CD4-positive, alpha-beta T cell (primary cell): ENCODE data around the gene PLXDC2. TPM values are rescaled to one million over a fixed set of nuclear protein-coding genes. Genes with fewer than 3 reads are reported as not detected.

Source experiments
- ATAC-seq: fragments of 200-7000 bp; cut with Tn5 transposase; one replicate; pipeline ENCODE4 v1.10.0; 2022; ENCODE audit warnings: mild to moderate bottlenecking; ENCODE audit not compliant: poor library complexity
- CTCF ChIA-PET: fragments of 350-600 bp; sonication (Branson Sonifier 250); formaldehyde crosslinking; loops from one replicate; lab custom pipeline; 2021; ENCODE audit warnings: antibody characterized with exemption, inconsistent platforms; lab: Charles Lee
- POLR2A ChIA-PET: fragments of 350-600 bp; sonication (Branson Sonifier 250); formaldehyde crosslinking; loops from one replicate; lab custom pipeline; 2021; ENCODE audit warnings: antibody characterized with exemption, inconsistent platforms; lab: Charles Lee
- DNase-seq, 14 experiments: peaks; one replicate each; pipeline ENCODE4 v3.0.0-alpha.2; 2013 to 2020; ENCODE audit warnings: mixed read lengths in 2 of 14
- H3K27ac ChIP-seq, 2 donors: one replicate each; pipeline versions ENCODE4 v1.5.1 to v1.7.0; 2013; ENCODE audit warnings: low read length in 2 of 2, low read depth in 1 of 2, mild to moderate bottlenecking in 1 of 2
- H3K27me3 ChIP-seq, 2 experiments: 1 replicate in 1 of 2; 2 replicates in 1 of 2; pipeline versions ENCODE4 v1.6.1 to v1.7.0; 2013; ENCODE audit warnings: low read length in 2 of 2, control low read depth in 1 of 2, mild to moderate bottlenecking in 1 of 2, moderate library complexity in 1 of 2; ENCODE audit not compliant: insufficient read depth in 2 of 2, control insufficient read depth in 1 of 2
- H3K36me3 ChIP-seq: one replicate; pipeline ENCODE4 v1.6.1; 2013; ENCODE audit warnings: low read length, control low read depth; ENCODE audit not compliant: insufficient read depth
- H3K4me1 ChIP-seq: one replicate; pipeline ENCODE4 v1.6.1; 2013; ENCODE audit warnings: low read length, control low read depth; ENCODE audit not compliant: insufficient read depth
- H3K4me3 ChIP-seq: one replicate; pipeline ENCODE4 v1.5.1; 2013; ENCODE audit warnings: mild to moderate bottlenecking, low read length, moderate library complexity
- H3K9me3 ChIP-seq, 2 experiments: 1 replicate in 1 of 2; 2 replicates in 1 of 2; pipeline versions ENCODE4 v1.6.1 to v1.7.0; 2013; ENCODE audit warnings: low read length in 2 of 2, mild to moderate bottlenecking in 2 of 2, control low read depth in 1 of 2, moderate library complexity in 1 of 2; ENCODE audit not compliant: control insufficient read depth in 1 of 2, insufficient read depth in 1 of 2
- H3K27ac Mint-ChIP-seq: one replicate; pipeline ENCODE4 v1.8.0; 2020; ENCODE audit warnings: mixed read lengths
- H3K27me3 Mint-ChIP-seq: one replicate; pipeline ENCODE4 v1.8.0; 2021; ENCODE audit warnings: mixed read lengths
- H3K36me3 Mint-ChIP-seq: one replicate; pipeline ENCODE4 v1.8.0; 2021; ENCODE audit warnings: low read depth, mixed read lengths
- H3K4me1 Mint-ChIP-seq: one replicate; pipeline ENCODE4 v1.8.0; 2021; ENCODE audit warnings: low read depth, mixed read lengths
- H3K4me3 Mint-ChIP-seq: one replicate; pipeline ENCODE4 v1.8.0; 2020; ENCODE audit warnings: mild to moderate bottlenecking, mixed read lengths
- H3K9me3 Mint-ChIP-seq: one replicate; pipeline ENCODE4 v1.8.0; 2020; ENCODE audit warnings: mixed read lengths
- CTCF ChIP-seq: fragments of 200-600 bp; IDR thresholded peaks from one replicate; pipeline ENCODE4 v1.8.0; 2022; ENCODE audit warnings: antibody characterized with exemption, mild to moderate bottlenecking
- intact Hi-C, 2 experiments: fragments of 100-400 bp; cut with DNase I in 1 of 2; cut with micrococcal nuclease in 1 of 2; formaldehyde crosslinking; loops; one replicate each; pipeline versions ENCODE4 v1.15.1 to v1.9.0; 2023 to 2025; cut with DNase I, micrococcal nuclease
- total RNA-seq, 174 experiments: library from RNA in 2 of 174; stranded (reverse) in 2 of 174; gene quantifications; one replicate each; pipeline ENCODE4 v1.2.3 and lab custom pipeline; 2021 to 2026

The PLXDC2 gene
- total RNA-seq, 2 experiments from 2014 or later, result 0.41 to 0.61 TPM

DNA sequence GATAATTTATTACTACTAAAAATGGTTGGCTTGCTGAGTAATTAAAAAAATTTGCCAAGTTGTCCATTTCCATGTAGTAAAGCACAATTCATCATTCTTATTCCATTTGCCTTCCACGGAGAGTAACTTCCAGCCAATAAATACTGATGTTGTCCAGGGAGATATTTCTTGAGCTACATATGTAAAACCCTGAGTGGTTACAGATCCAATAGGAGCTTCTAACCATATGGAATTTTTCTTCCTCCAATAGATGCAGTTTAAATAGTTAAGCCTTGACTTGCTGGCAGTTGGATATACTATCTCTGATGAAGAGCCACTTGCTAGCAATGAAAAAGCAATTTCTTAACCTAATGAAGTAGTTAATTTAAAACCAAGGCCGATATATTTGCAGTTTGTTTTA is 271.1 kb downstream of the PLXDC2 start:
- ATAC-seq, result no peak
- peaks cover 3% of the 10 kb centered on the region for H3K9me3 Mint-ChIP-seq
- DNase-seq, result no peak
- TF ChIP-seq CTCF, result no peak
- no peaks in the 10 kb centered on the region for H3K27me3 Mint-ChIP-seq
- no peaks in the 10 kb centered on the region for H3K36me3 Mint-ChIP-seq
- no peaks in the 10 kb centered on the region for H3K36me3 ChIP-seq
- intact Hi-C loops, result no loop called here
- no peaks in the 10 kb centered on the region for H3K27me3 ChIP-seq
- H3K4me3 Mint-ChIP-seq, result no peak overlapping the region
- CTCF ChIA-PET, result no interaction called here
- peaks cover 0 to 3% of the 10 kb centered on the region in 2 experiments for H3K9me3 ChIP-seq
- no peak overlapping the region for H3K27ac ChIP-seq
- POLR2A ChIA-PET, result no interaction called here
- H3K27ac Mint-ChIP-seq, result no peak overlapping the region
- H3K4me1 Mint-ChIP-seq, result no peaks in the 10 kb centered on the region
- no peaks in the 10 kb centered on the region for H3K4me1 ChIP-seq
- no peak overlapping the region for H3K4me3 ChIP-seq

- TF ChIP-seq CTCF, result no peak
- intact Hi-C loops, result no loop called here
- Mint-ChIP-seq H3K9me3 (peaks cover 2% of the 10 kb centered on the region), H3K27ac (no peak overlapping the region), H3K27me3 (no peaks in the 10 kb centered on the region), H3K36me3 (no peaks in the 10 kb centered on the region), H3K4me1 (no peaks in the 10 kb centered on the region), H3K4me3 (no peak overlapping the region)
- no peak for DNase-seq
- H3K4me1 ChIP-seq, result no peaks in the 10 kb centered on the region
- CTCF ChIA-PET, result no interaction called here
- POLR2A ChIA-PET, result no interaction called here
- H3K4me3 ChIP-seq, result no peak overlapping the region
- ATAC-seq, result no peak
- H3K9me3 ChIP-seq, result peaks cover 0 to under 1% of the 10 kb centered on the region in 2 experiments
- H3K27me3 ChIP-seq, result no peaks in the 10 kb centered on the region
- H3K27ac ChIP-seq, result no peak overlapping the region
- no peaks in the 10 kb centered on the region for H3K36me3 ChIP-seq
Observed at GRCh38 chr10:20088061-20088701, 271.9 kb downstream of the PLXDC2 start.

DNA sequence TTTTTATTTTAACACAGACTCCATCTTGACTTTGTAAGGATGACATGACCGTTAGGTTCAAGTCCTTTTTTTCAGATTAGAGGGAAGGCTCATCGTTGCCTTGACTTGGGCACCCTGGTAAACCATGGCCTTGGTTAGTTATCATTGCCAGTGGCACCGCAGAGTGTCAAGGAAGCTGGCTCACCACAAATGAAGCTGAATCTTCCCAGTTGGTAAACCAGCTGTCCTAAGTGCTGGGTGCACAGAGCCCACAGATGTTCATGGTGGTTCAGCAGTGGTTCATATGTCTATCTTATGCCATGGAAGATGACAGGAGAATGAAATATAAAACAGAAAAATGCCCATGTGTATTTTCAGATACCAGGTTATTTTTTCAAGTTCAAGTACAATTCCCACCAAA is 273.6 kb downstream of the PLXDC2 start:
- Histone ChIP-seq H3K9me3 (no peaks in the 10 kb centered on the region), H3K27ac (no peak overlapping the region), H3K4me3 (no peak overlapping the region), H3K27me3 (no peaks in the 10 kb centered on the region), H3K36me3 (no peaks in the 10 kb centered on the region), H3K4me1 (no peaks in the 10 kb centered on the region)
- intact Hi-C loops, result no loop called here
- DNase-seq, result no peak
- no peak overlapping the region for H3K27ac Mint-ChIP-seq
- CTCF ChIA-PET, result no interaction called here
- no peaks in the 10 kb centered on the region for H3K4me1 Mint-ChIP-seq
- POLR2A ChIA-PET, result no interaction called here
- no peak for TF ChIP-seq CTCF
- no peaks in the 10 kb centered on the region for H3K36me3 Mint-ChIP-seq
- peaks cover 2% of the 10 kb centered on the region for H3K9me3 Mint-ChIP-seq
- ATAC-seq, result no peak
- H3K27me3 Mint-ChIP-seq, result no peaks in the 10 kb centered on the region
- H3K4me3 Mint-ChIP-seq, result no peak overlapping the region
